OCI-LY3 (cell line): ENCODE measurements around the gene SESN1.

ENCODE experiments used
- H2AFZ ChIP-seq: fragments of 200-600, 300-600 bp; shearing (Covaris generic); 2 replicates; pipeline ENCODE4 v1.6.0; 2014; ENCODE audit warnings: antibody characterized with exemption, low read depth, low read length
- H3K27ac ChIP-seq: fragments of 200-600, 300-600 bp; sonication (generic); 2 replicates; pipeline ENCODE4 v1.5.1; 2014; ENCODE audit warnings: mild to moderate bottlenecking, low read length, moderate library complexity, mixed read lengths
- H3K27me3 ChIP-seq: fragments of 200-600, 300-600 bp; sonication (generic); 2 replicates; pipeline ENCODE4 v1.6.1; 2014; ENCODE audit warnings: low read depth, low read length, mixed read lengths
- H3K36me3 ChIP-seq: fragments of 200-600, 300-600 bp; sonication (generic); replicated peaks from 2 replicates; pipeline ENCODE3; 2014; ENCODE audit warnings: low read depth, low read length, mixed read lengths
- H3K4me1 ChIP-seq: fragments of 300-600, 200-600 bp; sonication (generic); 2 replicates; pipeline ENCODE4 v1.6.1; 2014; ENCODE audit warnings: low read length, mixed read lengths
- H3K4me2 ChIP-seq: fragments of 200-600, 300-600 bp; sonication (generic); 2 replicates; pipeline ENCODE4 v1.6.1; 2014; ENCODE audit warnings: low read length, mixed read lengths
- H3K4me3 ChIP-seq: fragments of 300-600, 200-600 bp; sonication (generic); 2 replicates; pipeline ENCODE4 v1.5.1; 2014; ENCODE audit warnings: antibody characterized with exemption, mild to moderate bottlenecking, low read length, moderate library complexity
- H3K79me2 ChIP-seq: fragments of 300-600, 200-600 bp; shearing (Covaris generic); 2 replicates; pipeline ENCODE4 v1.6.1; 2014; ENCODE audit warnings: mild to moderate bottlenecking, low read length, mixed read lengths
- H3K9ac ChIP-seq: fragments of 300-600, 200-600 bp; shearing (Covaris generic); 2 replicates; pipeline ENCODE4 v1.6.0; 2014; ENCODE audit warnings: mild to moderate bottlenecking, low read length, moderate library complexity
- H3K9me3 ChIP-seq: fragments of 200-600, 300-600 bp; shearing (Covaris generic); 2 replicates; pipeline ENCODE4 v1.6.1; 2014; ENCODE audit warnings: low read length, mixed read lengths; ENCODE audit not compliant: insufficient read depth
- H4K20me1 ChIP-seq: fragments of 200-600, 300-600 bp; sonication (generic); 2 replicates; pipeline ENCODE4 v1.6.1; 2016; ENCODE audit warnings: low read length, mixed read lengths; ENCODE audit not compliant: insufficient read depth
- CTCF ChIP-seq: fragments of 200-600, 300-600 bp; sonication (generic); IDR thresholded peaks from 2 replicates; pipeline ENCODE4 v1.5.1; 2014; ENCODE audit warnings: antibody characterized with exemption, low read length, low read depth
- EZH2phosphoT487 ChIP-seq: fragments of 200-600 bp; shearing (Covaris generic); IDR thresholded peaks from 2 replicates; pipeline ENCODE4 v1.6.1; 2018; ENCODE audit warnings: antibody characterized with exemption, mixed run types, low read depth

SESN1 gene

GRCh38 chr6:109075934-109076333 lies 18.7 kb downstream of the SESN1 start:
- no peaks in the 10 kb centered on the region for H3K79me2 ChIP-seq
- H3K9ac ChIP-seq, result no peak overlapping the region
- no peaks in the 10 kb centered on the region for H3K27me3 ChIP-seq
- no peak for TF ChIP-seq CTCF
- TF ChIP-seq EZH2phosphoT487, result no peak
- H3K4me3 ChIP-seq, result no peak overlapping the region
- H3K4me2 ChIP-seq, result no peak overlapping the region
- H3K4me1 ChIP-seq, result no peaks in the 10 kb centered on the region
- no peak overlapping the region for H3K27ac ChIP-seq
- no peaks in the 10 kb centered on the region for H4K20me1 ChIP-seq
- no peak overlapping the region for H2AFZ ChIP-seq
- no peaks in the 10 kb centered on the region for H3K36me3 ChIP-seq
- H3K9me3 ChIP-seq, result no peaks in the 10 kb centered on the region

GRCh38 chr6:109074133-109074415 lies 20.6 kb downstream of the SESN1 start:
- no peaks in the 10 kb centered on the region for H3K27me3 ChIP-seq
- H3K36me3 ChIP-seq, result no peaks in the 10 kb centered on the region
- H3K4me2 ChIP-seq, result no peak overlapping the region
- TF ChIP-seq CTCF (no peak), EZH2phosphoT487 (no peak)
- H3K79me2 ChIP-seq, result no peaks in the 10 kb centered on the region
- no peaks in the 10 kb centered on the region for H3K4me1 ChIP-seq
- no peak overlapping the region for H3K9ac ChIP-seq
- no peak overlapping the region for H2AFZ ChIP-seq
- H3K27ac ChIP-seq, result no peak overlapping the region
- H3K4me3 ChIP-seq, result no peak overlapping the region
- no peaks in the 10 kb centered on the region for H4K20me1 ChIP-seq
- H3K9me3 ChIP-seq, result no peaks in the 10 kb centered on the region

- Histone ChIP-seq H3K9ac (no peak overlapping the region), H4K20me1 (no peaks in the 10 kb centered on the region), H3K36me3 (no peaks in the 10 kb centered on the region), H3K4me3 (no peak overlapping the region), H2AFZ (no peak overlapping the region), H3K9me3 (no peaks in the 10 kb centered on the region), H3K27me3 (no peaks in the 10 kb centered on the region), H3K4me2 (no peak overlapping the region), H3K4me1 (no peaks in the 10 kb centered on the region), H3K79me2 (no peaks in the 10 kb centered on the region), H3K27ac (no peak overlapping the region)
- TF ChIP-seq EZH2phosphoT487 (no peak), CTCF (peak; percentile 60)
These were observed 21.1 kb downstream of the SESN1 start for GRCh38 chr6:109073344-109074132.

- H3K9ac ChIP-seq, result no peak overlapping the region
These were observed 23.3 kb downstream of the SESN1 start for GRCh38 chr6:109071125-109071917.

More at GRCh38 chr6:109071125-109071917, 23.3 kb downstream of the SESN1 start:
- Histone ChIP-seq H3K79me2 (no peaks in the 10 kb centered on the region), H3K36me3 (no peaks in the 10 kb centered on the region), H3K4me1 (no peaks in the 10 kb centered on the region), H3K4me3 (no peak overlapping the region), H3K27me3 (no peaks in the 10 kb centered on the region), H3K4me2 (no peak overlapping the region), H3K27ac (no peak overlapping the region), H4K20me1 (no peaks in the 10 kb centered on the region), H2AFZ (no peak overlapping the region), H3K9me3 (no peaks in the 10 kb centered on the region)
- no peak for TF ChIP-seq EZH2phosphoT487
- TF ChIP-seq CTCF, result no peak
